Smooth muscle cell (in vitro differentiated cells): ENCODE results near the gene NELFB. TPM values are rescaled to one million over a fixed set of nuclear protein-coding genes. Genes with fewer than 3 reads are reported as not detected.

Source experiments
- DNase-seq: peaks from one replicate; lab custom pipeline; 2025; ENCODE audit not compliant: unreplicated experiment; lab: John Stamatoyannopoulos, UW
- H2AFZ ChIP-seq: fragments of 200-600 bp; sonication (generic); 2 replicates; pipeline ENCODE4 v1.6.0; 2016; ENCODE audit warnings: antibody characterized with exemption, low read depth, mild to moderate bottlenecking
- H3F3A ChIP-seq: fragments of 200-600 bp; sonication (generic); 2 replicates; pipeline ENCODE4 v1.6.0; 2017; ENCODE audit warnings: antibody characterized with exemption, low read depth
- H3K27ac ChIP-seq: fragments of 200-600 bp; sonication (generic); 2 replicates; pipeline ENCODE4 v1.5.1; 2016; ENCODE audit warnings: low read depth, mild to moderate bottlenecking
- H3K27me3 ChIP-seq: fragments of 200-600 bp; sonication (generic); 2 replicates; pipeline ENCODE4 v1.6.1; 2016; ENCODE audit warnings: low read depth, mild to moderate bottlenecking
- H3K36me3 ChIP-seq: fragments of 200-600 bp; sonication (generic); 2 replicates; pipeline ENCODE4 v1.5.1; 2016; ENCODE audit warnings: low read depth
- H3K4me1 ChIP-seq: fragments of 200-600 bp; sonication (generic); 2 replicates; pipeline ENCODE4 v1.5.1; 2016; ENCODE audit warnings: low read depth
- H3K4me2 ChIP-seq: fragments of 200-600 bp; sonication (generic); 2 replicates; pipeline ENCODE4 v1.6.0; 2016; ENCODE audit warnings: mild to moderate bottlenecking
- H3K4me3 ChIP-seq: fragments of 200-600 bp; sonication (generic); 2 replicates; pipeline ENCODE4 v1.5.1; 2016; ENCODE audit warnings: mild to moderate bottlenecking
- H3K79me2 ChIP-seq: fragments of 200-600 bp; sonication (generic); 2 replicates; pipeline ENCODE4 v1.6.0; 2016; ENCODE audit warnings: low read depth, mild to moderate bottlenecking
- H3K9ac ChIP-seq: fragments of 200-600 bp; sonication (generic); 2 replicates; pipeline ENCODE4 v1.6.0; 2016; ENCODE audit warnings: low read depth
- H3K9me3 ChIP-seq: fragments of 200-600 bp; sonication (generic); replicated peaks from 2 replicates; pipeline ENCODE4 v1.5.1; 2016; ENCODE audit warnings: low read depth
- H4K20me1 ChIP-seq: fragments of 200-600 bp; sonication (generic); 2 replicates; pipeline ENCODE4 v1.6.0; 2016; ENCODE audit warnings: low read depth
- CTCF ChIP-seq: fragments of 200-600 bp; sonication (generic); IDR thresholded peaks from 2 replicates; pipeline ENCODE4 v1.5.1; 2017; ENCODE audit warnings: borderline replicate concordance, mild to moderate bottlenecking, antibody characterized with exemption; ENCODE audit not compliant: insufficient read depth, poor library complexity, severe bottlenecking
- WGBS: methylation state at CpG from one replicate; pipeline ENCODE4 v1.1.7; 2016; ENCODE audit warnings: low lambda C conversion rate; 5-methylcytosine and 5-hydroxymethylcytosine counted together
- polyA plus RNA-seq: library from polyadenylated mRNA; unstranded; fragments of >200 nt; fragmentation: Nextera tagmentation; extraction: Ambion mirVana; gene quantifications from 2 replicates; pipeline ENCODE4 v1.2.1, GENCODE V29; 2016
- total RNA-seq: library from RNA; depleted of rRNA; stranded (reverse); fragments of >200 nt; gene quantifications from 2 replicates; pipeline ENCODE4 v1.2.3, GENCODE V29; 2014

Gene NELFB
- total and polyA plus RNA-seq, 2 experiments from 2014 or later: 23.3 to 60.9 TPM

GRCh38 chr9:137267933-137268355 is 12.8 kb downstream of the NELFB start:
- no peak for DNase-seq
- Histone ChIP-seq H3K79me2 (no peaks in the 10 kb centered on the region), H3K9me3 (no peaks in the 10 kb centered on the region), H3K27ac (no peak overlapping the region), H3K4me1 (no peaks in the 10 kb centered on the region), H3K36me3 (no peaks in the 10 kb centered on the region), H4K20me1 (peaks cover 21% of the 10 kb centered on the region), H3K27me3 (no peaks in the 10 kb centered on the region), H3K4me2 (no peak overlapping the region), H3K9ac (no peak overlapping the region), H3F3A (no peaks in the 10 kb centered on the region), H3K4me3 (no peak overlapping the region), H2AFZ (no peak overlapping the region)
- WGBS: 93% methylated on average over 6 of the region's 6 CpGs
- TF ChIP-seq CTCF: no peak

- no peak overlapping the region for H3K4me2 ChIP-seq
- DNase-seq: no peak
- H3K9me3 ChIP-seq: no peaks in the 10 kb centered on the region
- no peaks in the 10 kb centered on the region for H3F3A ChIP-seq
- no peak overlapping the region for H3K9ac ChIP-seq
- H3K79me2 ChIP-seq: no peaks in the 10 kb centered on the region
- H2AFZ ChIP-seq: no peak overlapping the region
- no peaks in the 10 kb centered on the region for H3K36me3 ChIP-seq
- H3K27ac ChIP-seq: no peak overlapping the region
- peaks cover 27% of the 10 kb centered on the region for H4K20me1 ChIP-seq
- WGBS: 90% methylated on average over 19 of the region's 19 CpGs
- H3K4me3 ChIP-seq: no peak overlapping the region
- no peaks in the 10 kb centered on the region for H3K4me1 ChIP-seq
- TF ChIP-seq CTCF: no peak
- H3K27me3 ChIP-seq: no peaks in the 10 kb centered on the region
These were observed 13.5 kb downstream of the NELFB start for GRCh38 chr9:137268538-137269201.

GRCh38 chr9:137269231-137269772 is 14.2 kb downstream of the NELFB start:
- Histone ChIP-seq H4K20me1 (peaks cover 31% of the 10 kb centered on the region), H3K27me3 (no peaks in the 10 kb centered on the region), H3K9me3 (no peaks in the 10 kb centered on the region), H3K4me3 (no peak overlapping the region), H3K79me2 (no peaks in the 10 kb centered on the region), H3K4me1 (no peaks in the 10 kb centered on the region), H3K9ac (no peak overlapping the region), H2AFZ (no peak overlapping the region), H3K27ac (no peak overlapping the region), H3F3A (no peaks in the 10 kb centered on the region), H3K4me2 (no peak overlapping the region), H3K36me3 (no peaks in the 10 kb centered on the region)
- DNase-seq: no peak
- 91% methylated on average over 17 of the region's 17 CpGs for WGBS
- no peak for TF ChIP-seq CTCF
